ENCODE data around the gene CSF1. TPM values are rescaled to one million over a fixed set of nuclear protein-coding genes. Genes with fewer than 3 reads are reported as not detected.
A peak's percentile ranks its signal among the peaks of the same experiment; 100 is the strongest.

CSF1 gene
- total RNA-seq, 1 donor from 2014 or later: 15.2 TPM

DNA sequence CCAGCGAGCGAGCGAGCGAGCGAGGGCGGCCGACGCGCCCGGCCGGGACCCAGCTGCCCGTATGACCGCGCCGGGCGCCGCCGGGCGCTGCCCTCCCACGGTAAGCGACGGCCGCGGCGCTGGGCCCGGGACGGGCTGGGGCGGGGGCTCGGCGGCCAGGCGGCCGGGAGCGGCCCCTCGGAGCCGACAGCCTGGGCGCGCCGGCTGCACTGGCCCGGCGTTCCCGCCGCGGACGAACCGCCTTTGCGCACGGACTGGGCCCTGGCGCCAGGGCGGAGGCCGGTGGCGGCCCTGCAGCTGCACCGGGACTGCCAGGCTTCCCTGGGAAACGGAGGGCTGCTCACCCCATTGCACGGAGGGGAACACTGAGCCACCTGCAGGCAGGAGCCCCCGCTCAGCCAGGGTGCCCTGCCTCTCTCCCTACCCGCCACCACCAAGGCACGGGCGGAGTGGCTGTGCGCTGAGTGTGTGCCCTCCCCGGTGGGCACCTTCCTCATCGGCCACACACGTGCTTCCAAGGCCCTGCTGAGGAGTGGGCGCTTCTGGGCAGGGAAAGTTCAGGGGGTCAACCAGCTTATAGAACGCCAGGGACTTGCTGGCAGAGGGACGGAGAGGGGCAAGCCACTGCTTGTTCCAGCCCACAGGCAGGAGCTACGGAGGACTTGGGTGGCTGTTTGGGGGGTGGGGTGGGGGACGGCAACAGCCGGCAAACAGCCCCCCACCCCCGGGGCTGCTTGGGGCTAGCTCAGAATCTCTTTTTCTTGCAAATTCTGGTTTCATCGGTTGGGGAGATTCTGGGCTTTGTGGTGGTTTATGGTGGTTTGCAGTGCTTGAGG lies 532 bp downstream of the CSF1 start:
- peaks cover 36% of the 10 kb centered on the region for H3K27me3 Mint-ChIP-seq

DNA sequence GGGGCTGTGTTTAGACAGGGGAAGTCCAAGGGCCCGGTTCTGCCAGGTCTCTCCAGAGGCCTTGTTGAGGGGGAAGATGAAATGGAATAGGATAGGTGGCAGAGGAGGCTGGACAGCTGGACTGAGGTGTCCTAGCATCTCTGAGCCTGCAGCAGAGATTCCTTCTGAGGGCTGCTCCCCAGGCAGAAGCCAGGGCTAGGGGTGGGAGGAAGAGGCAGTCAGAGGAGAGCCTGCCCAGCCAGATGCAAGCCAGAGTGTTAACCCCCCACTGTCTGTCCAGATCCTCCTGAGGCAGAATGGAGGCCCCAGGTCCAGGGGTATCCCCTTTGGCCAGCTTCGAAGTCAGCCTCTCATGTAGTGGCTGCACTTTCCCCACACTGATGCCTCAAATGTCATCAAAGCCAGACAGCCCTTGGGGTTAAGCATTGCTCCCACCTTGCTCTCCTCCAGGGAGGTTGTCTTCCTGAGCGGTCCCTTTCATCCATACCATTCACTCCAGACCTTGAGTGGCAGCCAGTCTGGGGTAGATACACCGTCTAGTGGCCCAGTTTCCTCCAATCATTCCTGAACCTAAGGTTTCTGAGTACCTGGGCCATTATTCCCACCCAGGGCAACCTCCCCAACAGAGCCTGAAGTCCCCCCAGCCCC lies 1.7 kb downstream of the CSF1 start:
- H3K27me3 Mint-ChIP-seq: peaks cover 29% of the 10 kb centered on the region
- no peaks in the 10 kb centered on the region for H3K9me3 Mint-ChIP-seq
- TF ChIP-seq, protein P1, sequence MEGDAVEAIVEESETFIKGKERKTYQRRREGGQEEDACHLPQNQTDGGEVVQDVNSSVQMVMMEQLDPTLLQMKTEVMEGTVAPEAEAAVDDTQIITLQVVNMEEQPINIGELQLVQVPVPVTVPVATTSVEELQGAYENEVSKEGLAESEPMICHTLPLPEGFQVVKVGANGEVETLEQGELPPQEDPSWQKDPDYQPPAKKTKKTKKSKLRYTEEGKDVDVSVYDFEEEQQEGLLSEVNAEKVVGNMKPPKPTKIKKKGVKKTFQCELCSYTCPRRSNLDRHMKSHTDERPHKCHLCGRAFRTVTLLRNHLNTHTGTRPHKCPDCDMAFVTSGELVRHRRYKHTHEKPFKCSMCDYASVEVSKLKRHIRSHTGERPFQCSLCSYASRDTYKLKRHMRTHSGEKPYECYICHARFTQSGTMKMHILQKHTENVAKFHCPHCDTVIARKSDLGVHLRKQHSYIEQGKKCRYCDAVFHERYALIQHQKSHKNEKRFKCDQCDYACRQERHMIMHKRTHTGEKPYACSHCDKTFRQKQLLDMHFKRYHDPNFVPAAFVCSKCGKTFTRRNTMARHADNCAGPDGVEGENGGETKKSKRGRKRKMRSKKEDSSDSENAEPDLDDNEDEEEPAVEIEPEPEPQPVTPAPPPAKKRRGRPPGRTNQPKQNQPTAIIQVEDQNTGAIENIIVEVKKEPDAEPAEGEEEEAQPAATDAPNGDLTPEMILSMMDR (conservative IDR thresholded peaks at IDR 0.05): no peak
- peak overlapping the region; percentile 66 for H3K27ac Mint-ChIP-seq
- H3K4me1 Mint-ChIP-seq (ENCODE audit: unreplicated experiment): peaks cover 32% of the 10 kb centered on the region
- peaks cover 8% of the 10 kb centered on the region for H3K36me3 Mint-ChIP-seq
- DNase-seq (ENCODE audit: extremely low spot score, unreplicated experiment): no peak
- H3K4me3 Mint-ChIP-seq: peak overlapping the region; percentile 90

More for the DNA sequence above, 532 bp downstream of the CSF1 start:
- H3K4me1 Mint-ChIP-seq (ENCODE audit: unreplicated experiment): peaks cover 35% of the 10 kb centered on the region
- TF ChIP-seq, protein P1 (conservative IDR thresholded peaks at IDR 0.05): no peak
- DNase-seq (ENCODE audit: extremely low spot score, unreplicated experiment): no peak
- peak overlapping the region; percentile 94 for H3K4me3 Mint-ChIP-seq
- H3K9me3 Mint-ChIP-seq: no peaks in the 10 kb centered on the region
- H3K36me3 Mint-ChIP-seq: peaks cover under 1% of the 10 kb centered on the region
- H3K27ac Mint-ChIP-seq: peak overlapping the region; percentile 81

DNA sequence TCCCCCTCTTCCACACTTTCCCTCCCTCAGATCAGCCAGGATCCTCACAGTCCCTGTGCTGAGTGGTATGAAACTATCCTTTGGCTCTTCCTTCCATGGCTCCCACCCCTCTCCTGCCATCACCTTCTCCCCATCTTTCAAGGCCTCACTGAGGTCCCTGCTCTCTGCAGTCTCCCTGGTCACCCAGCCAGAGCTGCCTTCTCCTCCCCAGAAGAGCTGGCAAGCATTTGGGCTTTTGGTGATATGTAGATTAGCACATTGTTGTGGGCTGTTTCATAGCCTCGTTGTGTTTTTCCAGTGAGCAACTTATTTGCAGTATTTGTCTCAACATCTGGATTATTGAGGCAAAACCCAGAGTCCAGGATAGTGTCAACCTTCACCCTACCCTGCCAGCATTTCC lies 2.2 kb downstream of the CSF1 start:
- H3K36me3 Mint-ChIP-seq: peaks cover 11% of the 10 kb centered on the region
- peak overlapping the region; percentile 22 for H3K27ac Mint-ChIP-seq
- TF ChIP-seq, protein P1 (conservative IDR thresholded peaks at IDR 0.05): no peak
- H3K4me3 Mint-ChIP-seq: peak overlapping the region; percentile 90
- H3K4me1 Mint-ChIP-seq (ENCODE audit: unreplicated experiment): peaks cover 32% of the 10 kb centered on the region
- H3K9me3 Mint-ChIP-seq: no peaks in the 10 kb centered on the region
- peaks cover 24% of the 10 kb centered on the region for H3K27me3 Mint-ChIP-seq
- DNase-seq (ENCODE audit: extremely low spot score, unreplicated experiment): no peak

DNA sequence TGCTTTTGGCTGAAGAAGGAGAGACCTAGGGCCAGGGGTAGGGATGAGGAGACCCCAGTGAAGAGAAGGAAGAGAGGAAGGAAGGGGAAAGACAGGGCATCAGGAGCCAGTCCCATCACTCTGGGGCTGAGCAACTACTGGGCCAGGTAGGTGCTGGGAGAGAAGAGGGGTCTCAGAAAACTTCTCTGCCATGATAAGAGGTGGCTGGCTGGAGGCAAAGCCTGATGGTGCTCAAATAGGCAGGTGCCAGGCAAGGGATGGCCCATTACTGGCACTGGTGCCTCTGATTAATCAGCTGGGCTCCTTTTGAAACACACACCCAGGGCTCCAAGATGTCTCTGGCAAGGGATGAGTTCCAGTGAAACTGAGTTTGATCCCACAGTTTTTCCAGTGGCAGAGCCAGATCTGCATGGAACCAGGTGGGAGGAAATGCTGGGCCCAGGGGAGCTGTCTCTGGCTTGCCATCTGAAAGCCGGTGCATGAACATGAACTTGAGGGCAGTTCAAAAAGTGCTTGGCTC lies 2.8 kb downstream of the CSF1 start:
- Mint-ChIP-seq H3K36me3 (peaks cover 16% of the 10 kb centered on the region), H3K27ac (no peak overlapping the region), H3K9me3 (no peaks in the 10 kb centered on the region), H3K27me3 (peaks cover 22% of the 10 kb centered on the region), H3K4me3 (peak overlapping the region; percentile 90), H3K4me1 (ENCODE audit: unreplicated experiment) (peaks cover 35% of the 10 kb centered on the region)
- TF ChIP-seq, protein P1 (conservative IDR thresholded peaks at IDR 0.05): no peak
- no peak for DNase-seq (ENCODE audit: extremely low spot score, unreplicated experiment)

DNA sequence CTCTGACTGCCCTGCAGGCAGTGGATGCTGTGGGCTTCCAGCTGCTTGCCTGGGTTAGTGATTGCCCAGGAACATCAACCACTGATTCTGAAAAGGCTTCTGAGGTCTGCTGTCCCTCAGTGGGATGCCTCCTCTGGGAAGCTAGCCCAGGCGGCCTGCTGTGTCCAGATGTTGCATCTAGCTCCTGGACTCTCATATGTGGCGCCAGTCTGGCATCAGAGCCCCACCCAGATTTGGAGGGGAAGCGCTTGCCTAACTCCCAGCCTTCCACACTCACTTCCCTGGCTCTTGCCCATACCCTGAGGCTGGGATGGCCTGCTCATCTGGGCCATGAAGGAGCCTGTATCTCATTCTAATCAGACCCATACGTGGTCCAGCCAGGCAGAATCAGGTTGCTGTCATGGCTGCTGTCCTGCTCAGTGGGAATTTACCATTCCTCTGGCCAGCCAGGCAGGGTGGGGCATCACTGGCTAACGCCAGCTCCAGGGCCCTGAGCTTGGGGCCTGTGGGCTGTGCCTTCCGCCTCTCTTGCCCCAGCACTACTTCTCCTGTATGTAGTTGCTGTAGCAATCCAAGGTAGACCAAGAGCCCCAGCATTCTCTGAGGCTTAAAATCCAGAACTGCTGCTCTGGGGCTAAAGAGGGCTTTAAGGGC lies 4.1 kb downstream of the CSF1 start:
- H3K36me3 Mint-ChIP-seq: peaks cover 23% of the 10 kb centered on the region
- DNase-seq (ENCODE audit: extremely low spot score, unreplicated experiment): no peak
- no peak overlapping the region for H3K4me3 Mint-ChIP-seq
- H3K9me3 Mint-ChIP-seq: no peaks in the 10 kb centered on the region
- peaks cover 14% of the 10 kb centered on the region for H3K27me3 Mint-ChIP-seq
- no peak overlapping the region for H3K27ac Mint-ChIP-seq
- H3K4me1 Mint-ChIP-seq (ENCODE audit: unreplicated experiment): peaks cover 32% of the 10 kb centered on the region
- TF ChIP-seq, protein P1 (conservative IDR thresholded peaks at IDR 0.05): no peak
